K562 (cell line): ENCODE results near the gene CLSTN2. TPM values are rescaled to one million over a fixed set of nuclear protein-coding genes. Genes with fewer than 3 reads are reported as not detected.

ENCODE experiments used
- ATAC-seq: fragments of 200-7000 bp; cut with Tn5 transposase; 3 replicates; pipeline ENCODE4 v1.9.1; 2020; ENCODE audit warnings: moderate library complexity
- BruUV-seq: library from RNA; stranded (reverse); fragments of 400-500 nt; replicated peaks from 2 replicates; lab custom pipeline; 2021; lab: Mats Ljungman, UMichigan
- CTCF ChIA-PET: fragments of 300-600 bp; formaldehyde crosslinking; extraction: SDS; loops from one replicate; lab custom pipeline; 2021; ENCODE audit warnings: low intra/inter-chr PET ratio; lab: Yijun Ruan, JAX
- POLR2A ChIA-PET: fragments of 300-600, 350-650 bp; sonication (Branson Sonifier 250); formaldehyde crosslinking; extraction: SDS; loops from one replicate; lab custom pipeline; 2021; ENCODE audit warnings: antibody characterized with exemption, inconsistent platforms; lab: Yijun Ruan, JAX
- DNase-seq, 4 experiments: peaks; one replicate each; pipeline versions ENCODE4 v3.0.0 to v3.0.0-alpha.2; 2011 to 2018; ENCODE audit warnings: low spot score in 3 of 4, mixed read lengths in 3 of 4; ENCODE audit errors: extremely low read depth in 1 of 4
- FAIRE-seq: peaks from 2 replicates; lab custom pipeline; 2011; peaks lifted over from hg19 to GRCh38; lab: Jason Lieb, UNC
- H2AFZ ChIP-seq: 2 replicates; pipeline ENCODE4 v1.6.0; 2011; ENCODE audit warnings: low read depth, low read length, control low read depth, inconsistent platforms
- H3K27ac ChIP-seq: fragments of 200-600 bp; 3 replicates; pipeline ENCODE4 v1.8.0; 2011; ENCODE audit warnings: low read depth, mild to moderate bottlenecking, control low read depth, inconsistent platforms, low read length, moderate library complexity, mixed read lengths; ENCODE audit errors: extremely low read depth
- H3K27me3 ChIP-seq, 2 experiments: fragments of 300-600 bp in 1 of 2; 2 replicates in 1 of 2; 3 replicates in 1 of 2; pipeline versions ENCODE4 v1.6.0 to v1.8.0; 2011; ENCODE audit warnings: inconsistent platforms in 2 of 2, low read length in 2 of 2, mild to moderate bottlenecking in 1 of 2, mixed read lengths in 1 of 2, moderate library complexity in 1 of 2; ENCODE audit not compliant: control insufficient read depth in 2 of 2, insufficient read depth in 2 of 2
- H3K36me3 ChIP-seq: fragments of 300-600 bp; 3 replicates; pipeline ENCODE4 v1.8.0; 2011; ENCODE audit warnings: mild to moderate bottlenecking, low read length, inconsistent platforms; ENCODE audit not compliant: control insufficient read depth, insufficient read depth
- H3K4me1 ChIP-seq, 2 experiments: fragments of 200-600 bp in 1 of 2; replicated peaks in 1 of 2; 2 replicates in 1 of 2; 3 replicates in 1 of 2; pipeline versions ENCODE4 v1.5.1 to v1.8.0; 2011; ENCODE audit warnings: inconsistent platforms in 2 of 2, low read length in 2 of 2, mild to moderate bottlenecking in 1 of 2, mixed read lengths in 1 of 2, moderate library complexity in 1 of 2; ENCODE audit not compliant: control insufficient read depth in 2 of 2, insufficient read depth in 2 of 2
- H3K4me2 ChIP-seq: 2 replicates; pipeline ENCODE4 v1.6.1; 2011; ENCODE audit warnings: low read length, control low read depth, inconsistent platforms, mixed read lengths; ENCODE audit not compliant: insufficient read depth
- H3K4me3 ChIP-seq: fragments of 200-600 bp; sonication (generic), shearing (Covaris generic); 2 replicates; pipeline ENCODE4 v1.5.1; 2016; ENCODE audit warnings: control low read depth, inconsistent platforms
- H3K79me2 ChIP-seq: fragments of 200-600 bp; 3 replicates; pipeline ENCODE4 v1.8.0; 2011; ENCODE audit warnings: low read length, inconsistent platforms; ENCODE audit not compliant: control insufficient read depth, insufficient read depth
- H3K9ac ChIP-seq, 2 experiments: 2 replicates each; pipeline versions ENCODE4 v1.6.0 to v1.6.1; 2011; ENCODE audit warnings: low read depth in 2 of 2, low read length in 2 of 2, control low read depth in 1 of 2, inconsistent platforms in 1 of 2, mild to moderate bottlenecking in 1 of 2, mixed read lengths in 1 of 2; ENCODE audit not compliant: insufficient read depth in 1 of 2
- H3K9me1 ChIP-seq: one replicate; pipeline ENCODE4 v1.6.0; 2011; ENCODE audit warnings: inconsistent platforms, mild to moderate bottlenecking, low read length, moderate library complexity; ENCODE audit not compliant: control insufficient read depth, insufficient read depth
- H3K9me3 ChIP-seq: replicated peaks from 2 replicates; pipeline ENCODE4 v1.5.1; 2011; ENCODE audit warnings: low read depth, low read length, inconsistent platforms; ENCODE audit not compliant: control insufficient read depth, insufficient read depth
- H4K20me1 ChIP-seq: replicated peaks from 2 replicates; pipeline ENCODE4 v1.6.1; 2011; ENCODE audit warnings: low read length, inconsistent platforms, mixed read lengths; ENCODE audit not compliant: control insufficient read depth, insufficient read depth
- E4F1 ChIP-seq: fragments of 250-450 bp; sonication (Bioruptor Pico); IDR thresholded peaks from 2 replicates; pipeline ENCODE4 v1.5.0; 2021; ENCODE audit warnings: mild to moderate bottlenecking, borderline replicate concordance
- HES1 ChIP-seq: fragments of 450-650 bp; IDR thresholded peaks from 2 replicates; pipeline ENCODE4 v1.6.1; 2016; ENCODE audit warnings: low read depth, mild to moderate bottlenecking, moderate library complexity
- NFIC ChIP-seq: fragments of 450-650 bp; IDR thresholded peaks from 2 replicates; pipeline ENCODE4 v1.6.1; 2017; ENCODE audit warnings: mild to moderate bottlenecking, inconsistent platforms
- NFIX ChIP-seq: fragments of 250-450 bp; sonication (Bioruptor Pico); IDR thresholded peaks from 2 replicates; pipeline ENCODE4 v1.4.0; 2020; ENCODE audit warnings: low read depth, mild to moderate bottlenecking, moderate library complexity
- PCBP1 ChIP-seq: fragments of 200-400 bp; formaldehyde crosslinking; IDR thresholded peaks from 2 replicates; pipeline ENCODE4 v1.6.1; 2018; ENCODE audit warnings: mild to moderate bottlenecking, low read depth, low read length; ENCODE audit not compliant: poor library complexity, severe bottlenecking
- XRCC4 ChIP-seq: IDR thresholded peaks from one replicate; pipeline ENCODE4 v1.6.1; 2011; ENCODE audit not compliant: insufficient read depth, insufficient read length; ENCODE audit errors: extremely low read depth
- ZNF551 ChIP-seq: fragments of 250-450 bp; sonication (Bioruptor Pico); IDR thresholded peaks from 2 replicates; pipeline ENCODE4 v1.5.0; 2021; ENCODE audit warnings: mild to moderate bottlenecking, moderate library complexity
- WGBS: fragments of 100-300 bp; shearing (Covaris generic); methylation state at CpG from one replicate; pipeline ENCODE4 v1.1.6; 2016; ENCODE audit warnings: low coverage, mixed read lengths; ENCODE audit not compliant: insufficient coverage; ENCODE audit errors: missing lambda C conversion rate; 5-methylcytosine and 5-hydroxymethylcytosine counted together
- in situ Hi-C: fragments of 300-500 bp; cut with MboI; formaldehyde crosslinking; loops from 4 replicates; pipeline ENCODE4 v1.15.0; 2018; ENCODE audit warnings: inconsistent platforms, mixed read lengths
- intact Hi-C: fragments of 100-400 bp; cut with micrococcal nuclease; formaldehyde crosslinking; loops from 2 replicates; pipeline ENCODE4 v1.14.2; 2022
- polyA plus RNA-seq, 8 experiments: library from polyadenylated mRNA; depleted of rRNA in 4 of 8; stranded (reverse) in 5 of 8; unstranded in 3 of 8; fragments of >200 nt; fragmentation: Nextera tagmentation in 2 of 8; fragmentation: Illumina TruSeq in 1 of 8; extraction: Ambion mirVana in 2 of 8; extraction: Trizol in 1 of 8; gene quantifications; 2 replicates each; pipeline versions ENCODE4 v1.2.1 to v1.2.3, GENCODE V29; 2011 to 2014; ENCODE audit warnings: inconsistent platforms in 1 of 8, missing spikeins in 1 of 8
- total RNA-seq, 7 experiments: library from RNA; depleted of rRNA in 6 of 7; stranded (reverse); fragments of >200 nt in 6 of 7; fragmentation: Illumina TruSeq in 2 of 7; extraction: Trizol in 2 of 7; gene quantifications; 2 replicates each; pipeline versions ENCODE4 v1.2.1 to v1.2.3, GENCODE V29; 2011 to 2021; ENCODE audit warnings: low replicate concordance in 1 of 7

Gene CLSTN2
- total and polyA plus RNA-seq, 9 of the 15 experiments (the other 6 are each of a cell fraction or from before 2014, with no cell fraction given) = 0.02 to 0.04 (median 0.04) TPM; not detected in 6

GRCh38 chr3:140360332-140360731, 425.3 kb downstream of the CLSTN2 start (continued):
- TF ChIP-seq E4F1 (no peak), PCBP1 (no peak), XRCC4 (no peak), HES1 (no peak)

- H3K27me3 ChIP-seq = peaks cover 0 to 4% of the 10 kb centered on the region in 2 experiments; a peak in 1 of 5 replicates
- BruUV-seq = no TSS peak
- no peak for FAIRE-seq
- POLR2A ChIA-PET = no interaction called here
- ATAC-seq = no peak
- no peak overlapping the region for H3K9ac ChIP-seq
- WGBS = 0% methylated on average over 6 of the region's 6 CpGs
- peak in 2 of 4 experiments; percentile 17 to 27 for DNase-seq
- H3K4me3 ChIP-seq = no peak overlapping the region
- H3K27ac ChIP-seq = no peak overlapping the region
- TF ChIP-seq NFIX (CRISPR knock-in tag) = 0 out of 2 replicates have a peak, but pooled peaks have one; percentile 13
- TF ChIP-seq NFIC = peak; percentile 83
- TF ChIP-seq ZNF551 = no peak
- TF ChIP-seq, all 486 proteins: peak for 2
- H4K20me1 ChIP-seq = no peaks in the 10 kb centered on the region
- intact Hi-C loops (no loop called here), in situ Hi-C loops (no loop called here)
- H2AFZ ChIP-seq = no peak overlapping the region
- H3K9me3 ChIP-seq = no peaks in the 10 kb centered on the region
- no peaks in the 10 kb centered on the region for H3K4me1 ChIP-seq
- no peaks in the 10 kb centered on the region for H3K9me1 ChIP-seq
- no peak overlapping the region for H3K4me2 ChIP-seq
- CTCF ChIA-PET = no interaction called here
- H3K79me2 ChIP-seq = no peaks in the 10 kb centered on the region
- no peaks in the 10 kb centered on the region for H3K36me3 ChIP-seq
These were observed 428.8 kb downstream of the CLSTN2 start for GRCh38 chr3:140363801-140364200.
